22Rv1 (cell line): Measurements from ENCODE around the gene CTSF.

Experiments
- H3K27ac ChIP-seq: fragments of 450-650 bp; 2 replicates; pipeline ENCODE4 v1.5.1; 2017
- ZFX ChIP-seq: fragments of 450-650 bp; IDR thresholded peaks from 2 replicates; pipeline ENCODE4 v1.6.1; 2017; ENCODE audit warnings: antibody characterized with exemption, borderline replicate concordance
- TF ChIP-seq, protein P1 (sequence below): fragments of 450-650 bp; IDR thresholded peaks from 2 replicates; pipeline ENCODE4 v1.5.1; 2017; ENCODE audit warnings: mild to moderate bottlenecking

The CTSF gene

DNA sequence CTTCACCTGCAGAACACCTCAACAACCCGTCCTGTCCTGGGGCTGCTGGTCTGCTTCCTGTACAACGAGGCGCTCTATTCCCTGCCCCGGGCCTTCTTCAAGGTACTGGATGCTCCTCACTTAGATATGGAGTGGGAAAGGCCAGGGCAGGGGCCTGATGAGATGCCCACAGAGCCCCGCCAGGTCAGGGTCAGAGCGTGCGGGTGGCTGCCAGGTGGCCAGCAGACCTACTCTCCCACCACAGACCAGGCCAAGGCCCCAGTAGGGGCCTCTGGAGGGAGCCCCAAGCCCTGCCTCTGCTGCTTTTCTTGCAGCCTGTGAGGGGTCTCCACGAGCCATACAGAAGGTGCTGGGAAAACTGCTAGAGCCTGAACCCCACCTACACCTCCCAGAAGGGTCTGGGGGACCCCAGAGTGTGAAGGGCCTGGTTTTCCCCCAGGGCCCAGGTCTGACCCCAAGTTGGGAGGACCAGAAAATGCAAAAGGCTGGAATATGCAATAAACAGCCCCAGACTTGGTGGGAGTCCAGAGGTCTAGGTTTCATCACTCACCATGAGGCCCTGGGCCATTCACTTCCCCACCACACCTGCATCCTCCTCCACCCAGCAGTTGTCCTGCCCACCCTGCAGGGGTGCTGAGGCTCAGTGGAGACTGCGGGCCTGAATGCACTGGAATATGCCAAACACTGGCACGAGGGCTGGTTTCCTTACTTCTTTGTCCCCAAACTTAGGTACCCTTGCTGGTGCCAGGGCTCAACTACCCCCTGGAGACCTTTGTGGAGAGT lies 37.3 kb downstream of the CTSF start:
- no peak overlapping the region for H3K27ac ChIP-seq
- no peak for TF ChIP-seq ZFX

DNA sequence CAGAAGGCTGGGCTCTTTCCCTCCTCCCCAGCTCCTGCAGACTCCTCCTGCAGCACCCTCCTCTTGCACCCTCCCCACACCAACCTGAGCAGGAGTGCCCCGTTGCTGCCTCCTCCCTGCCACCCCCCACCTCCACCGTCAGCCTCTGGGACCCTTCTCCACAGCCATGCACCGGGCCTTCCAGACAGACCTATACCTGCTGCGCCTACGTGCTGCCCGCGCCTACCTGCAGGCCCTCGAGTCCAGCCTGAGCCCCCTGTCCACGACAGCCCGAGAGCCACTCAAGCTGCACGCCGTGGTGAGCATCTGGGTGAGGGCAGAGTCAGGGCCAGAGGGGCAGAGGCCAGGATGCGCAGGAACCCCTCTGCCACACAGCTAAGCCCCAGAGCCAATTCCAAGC lies 38.8 kb downstream of the CTSF start:
- TF ChIP-seq, protein P1, sequence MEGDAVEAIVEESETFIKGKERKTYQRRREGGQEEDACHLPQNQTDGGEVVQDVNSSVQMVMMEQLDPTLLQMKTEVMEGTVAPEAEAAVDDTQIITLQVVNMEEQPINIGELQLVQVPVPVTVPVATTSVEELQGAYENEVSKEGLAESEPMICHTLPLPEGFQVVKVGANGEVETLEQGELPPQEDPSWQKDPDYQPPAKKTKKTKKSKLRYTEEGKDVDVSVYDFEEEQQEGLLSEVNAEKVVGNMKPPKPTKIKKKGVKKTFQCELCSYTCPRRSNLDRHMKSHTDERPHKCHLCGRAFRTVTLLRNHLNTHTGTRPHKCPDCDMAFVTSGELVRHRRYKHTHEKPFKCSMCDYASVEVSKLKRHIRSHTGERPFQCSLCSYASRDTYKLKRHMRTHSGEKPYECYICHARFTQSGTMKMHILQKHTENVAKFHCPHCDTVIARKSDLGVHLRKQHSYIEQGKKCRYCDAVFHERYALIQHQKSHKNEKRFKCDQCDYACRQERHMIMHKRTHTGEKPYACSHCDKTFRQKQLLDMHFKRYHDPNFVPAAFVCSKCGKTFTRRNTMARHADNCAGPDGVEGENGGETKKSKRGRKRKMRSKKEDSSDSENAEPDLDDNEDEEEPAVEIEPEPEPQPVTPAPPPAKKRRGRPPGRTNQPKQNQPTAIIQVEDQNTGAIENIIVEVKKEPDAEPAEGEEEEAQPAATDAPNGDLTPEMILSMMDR: no peak
- TF ChIP-seq ZFX: no peak
- no peak overlapping the region for H3K27ac ChIP-seq

DNA sequence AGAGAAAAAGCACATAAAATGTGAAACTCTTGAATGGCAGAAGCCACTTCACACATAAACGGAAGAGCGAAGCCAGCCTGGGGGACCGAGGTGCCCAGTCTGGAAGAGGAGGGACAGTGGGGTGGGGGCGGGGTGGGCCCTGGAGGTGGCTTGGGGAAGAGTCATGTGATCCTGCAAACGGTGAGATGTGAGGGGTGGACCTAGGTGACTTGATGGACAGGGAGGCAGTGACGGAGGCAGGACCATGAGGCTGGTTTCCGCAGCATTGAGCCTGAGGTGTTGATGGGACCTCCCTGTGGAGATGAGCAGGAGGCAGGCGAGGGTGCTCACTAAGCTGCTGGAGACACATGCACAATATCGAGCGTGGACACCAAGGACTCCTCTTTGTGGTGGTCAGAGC lies 39.3 kb downstream of the CTSF start:
- no peak for TF ChIP-seq ZFX
- TF ChIP-seq, protein P1: no peak
- H3K27ac ChIP-seq: no peak overlapping the region

DNA sequence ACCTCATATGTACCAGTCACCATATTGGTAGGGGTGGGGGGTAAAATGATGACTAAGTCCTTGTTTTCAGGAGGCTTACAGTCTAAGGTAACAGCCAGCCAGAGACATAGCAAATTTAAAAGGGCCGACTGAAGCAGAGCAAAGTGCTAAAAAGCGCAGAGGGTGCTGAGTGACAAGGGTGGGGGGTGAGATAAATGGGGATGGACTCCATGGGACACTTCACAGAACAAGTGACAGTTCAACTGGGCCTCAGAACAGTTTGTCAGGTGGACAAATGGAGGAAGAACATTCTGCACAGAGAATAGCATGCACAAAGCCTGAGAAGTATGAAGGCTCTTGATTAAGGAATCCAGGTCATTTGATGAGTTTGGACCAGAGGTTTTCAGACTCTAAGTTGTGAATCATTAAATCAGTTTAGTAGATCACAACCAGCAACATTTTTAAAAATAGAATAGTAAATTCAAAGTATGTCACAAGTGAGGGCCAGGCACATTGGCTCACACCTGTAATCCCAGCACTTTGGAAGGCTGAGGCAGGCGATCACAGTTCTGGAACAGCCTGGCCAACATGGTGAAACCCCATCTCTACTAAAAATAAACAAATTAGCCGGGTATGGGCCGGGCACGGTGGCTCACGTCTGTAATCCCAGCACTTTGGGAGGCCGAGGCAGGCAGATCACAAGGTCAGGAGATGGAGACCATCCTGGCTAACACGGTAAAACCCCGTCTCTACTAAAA lies 43.9 kb downstream of the CTSF start:
- no peak for TF ChIP-seq ZFX
- TF ChIP-seq, protein P1: no peak
- no peak overlapping the region for H3K27ac ChIP-seq

DNA sequence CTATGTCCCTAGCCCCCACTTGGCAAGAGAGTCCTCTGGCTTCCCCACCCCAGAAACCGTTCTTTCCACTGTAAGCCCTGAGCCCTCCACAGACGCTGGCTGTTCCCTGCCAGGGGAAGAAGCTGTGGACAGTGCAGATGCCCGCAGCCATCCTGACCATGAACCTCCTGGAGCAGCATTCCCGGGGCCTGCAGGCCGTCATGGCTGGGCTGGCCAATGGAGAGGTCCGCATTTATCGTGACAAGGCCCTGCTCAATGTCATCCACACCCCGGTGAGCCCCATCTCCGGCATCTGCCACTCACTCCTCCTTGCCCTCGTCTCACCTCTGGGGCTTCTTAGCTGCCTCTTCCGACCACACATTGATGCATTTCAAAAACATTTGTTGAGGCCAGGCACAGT lies 44.8 kb downstream of the CTSF start:
- H3K27ac ChIP-seq: no peak overlapping the region
- TF ChIP-seq, protein P1: no peak
- no peak for TF ChIP-seq ZFX
